Breast epithelium (tissue), 3 donors: ENCODE data around the gene GFOD1.

Experiments used
- CTCF ChIP-seq, 3 donors: fragments of 450-650 bp; IDR thresholded peaks; one replicate each; pipeline ENCODE4 v1.5.1; 2016 to 2017; ENCODE audit warnings: antibody characterized with exemption in 3 of 3, mild to moderate bottlenecking in 3 of 3, moderate library complexity in 3 of 3
- POLR2A ChIP-seq: fragments of 450-650 bp; IDR thresholded peaks from one replicate; pipeline ENCODE4 v1.6.1; 2016; ENCODE audit warnings: antibody characterized with exemption, mild to moderate bottlenecking, moderate library complexity
- POLR2AphosphoS5 ChIP-seq, 3 donors: sonication (generic); formaldehyde crosslinking; IDR thresholded peaks; one replicate each; pipeline ENCODE4 v1.6.1; 2017; ENCODE audit warnings: antibody characterized with exemption in 3 of 3

DNA sequence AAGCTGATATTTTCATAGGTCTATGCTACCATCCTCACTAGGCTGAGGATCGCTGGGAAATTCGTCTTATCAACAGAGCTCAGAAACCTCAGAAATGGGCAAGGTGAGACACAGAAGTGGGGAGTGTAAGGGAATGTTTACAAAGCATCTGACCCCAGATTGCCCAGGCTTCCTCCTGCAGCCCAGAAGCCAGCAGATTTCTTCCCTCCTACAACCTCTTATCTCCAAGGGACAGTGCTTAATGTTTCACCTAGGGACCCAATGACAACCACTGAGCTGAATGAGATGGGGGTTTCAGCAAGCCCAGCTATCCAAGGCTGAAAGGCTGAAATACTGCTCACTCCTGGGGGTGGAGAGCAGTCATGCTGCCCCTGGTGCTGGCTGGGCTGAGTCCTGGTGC, 106.6 kb downstream of the GFOD1 start:
- TF ChIP-seq CTCF (IDR thresholded peaks at IDR 0.05) (no peak), POLR2AphosphoS5 (IDR thresholded peaks at IDR 0.05) (no peak), POLR2A (no peak)
